ENCODE data around the gene PMM2. TPM values are rescaled to one million over a fixed set of nuclear protein-coding genes. Genes with fewer than 3 reads are reported as not detected.

Gene PMM2
- total RNA-seq, 1 experiment from 2014 or later = 34.7 TPM

- peak; percentile 94 for DNase-seq (ENCODE audit: low spot score)
Measured at GRCh38 chr16:8850279-8850885, 52.7 kb downstream of the PMM2 start.

GRCh38 chr16:8851761-8852403 is 54.2 kb downstream of the PMM2 start:
- no peak for DNase-seq (ENCODE audit: low spot score)

- peak; percentile 50 for DNase-seq (ENCODE audit: low spot score)
Measured at GRCh38 chr16:8852534-8852933, 54.9 kb downstream of the PMM2 start.

GRCh38 chr16:8853150-8853549 is 55.5 kb downstream of the PMM2 start:
- DNase-seq (ENCODE audit: low spot score) = no peak

DNA sequence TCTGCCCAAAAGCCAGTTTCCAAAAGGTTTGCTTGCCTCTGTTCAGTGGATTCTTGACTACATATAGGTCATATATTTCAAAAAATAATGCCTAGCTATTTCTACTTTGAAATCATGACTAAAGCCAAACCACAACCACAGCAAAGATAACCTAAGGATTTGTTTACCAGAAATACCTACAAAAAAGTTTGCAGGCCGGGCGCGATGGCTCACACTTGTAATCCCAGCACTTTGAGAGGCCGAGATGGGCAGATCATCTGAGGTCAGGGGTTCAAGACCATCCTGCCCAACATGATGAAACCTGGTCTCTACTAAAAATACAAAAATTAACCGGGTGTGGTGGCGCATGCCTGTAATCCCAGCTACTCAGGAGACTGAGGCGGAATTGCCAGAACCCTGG is 56.0 kb downstream of the PMM2 start:
- no peak for DNase-seq (ENCODE audit: low spot score)

GRCh38 chr16:8854298-8854948 is 56.8 kb downstream of the PMM2 start:
- DNase-seq (ENCODE audit: low spot score) = no peak

- DNase-seq (ENCODE audit: low spot score) = no peak
Measured at GRCh38 chr16:8855051-8855786, 57.6 kb downstream of the PMM2 start.

GRCh38 chr16:8855972-8856371 is 58.3 kb downstream of the PMM2 start:
- DNase-seq (ENCODE audit: low spot score) = no peak

- DNase-seq (ENCODE audit: low spot score) = no peak
Measured at GRCh38 chr16:8858994-8859912, 61.6 kb downstream of the PMM2 start.

- DNase-seq (ENCODE audit: low spot score) = no peak
Measured at GRCh38 chr16:8859913-8860881, 62.6 kb downstream of the PMM2 start.

GRCh38 chr16:8861563-8862308 is 64.1 kb downstream of the PMM2 start:
- no peak for DNase-seq (ENCODE audit: low spot score)

GRCh38 chr16:8862309-8863130 is 64.9 kb downstream of the PMM2 start:
- DNase-seq (ENCODE audit: low spot score) = no peak

DNA sequence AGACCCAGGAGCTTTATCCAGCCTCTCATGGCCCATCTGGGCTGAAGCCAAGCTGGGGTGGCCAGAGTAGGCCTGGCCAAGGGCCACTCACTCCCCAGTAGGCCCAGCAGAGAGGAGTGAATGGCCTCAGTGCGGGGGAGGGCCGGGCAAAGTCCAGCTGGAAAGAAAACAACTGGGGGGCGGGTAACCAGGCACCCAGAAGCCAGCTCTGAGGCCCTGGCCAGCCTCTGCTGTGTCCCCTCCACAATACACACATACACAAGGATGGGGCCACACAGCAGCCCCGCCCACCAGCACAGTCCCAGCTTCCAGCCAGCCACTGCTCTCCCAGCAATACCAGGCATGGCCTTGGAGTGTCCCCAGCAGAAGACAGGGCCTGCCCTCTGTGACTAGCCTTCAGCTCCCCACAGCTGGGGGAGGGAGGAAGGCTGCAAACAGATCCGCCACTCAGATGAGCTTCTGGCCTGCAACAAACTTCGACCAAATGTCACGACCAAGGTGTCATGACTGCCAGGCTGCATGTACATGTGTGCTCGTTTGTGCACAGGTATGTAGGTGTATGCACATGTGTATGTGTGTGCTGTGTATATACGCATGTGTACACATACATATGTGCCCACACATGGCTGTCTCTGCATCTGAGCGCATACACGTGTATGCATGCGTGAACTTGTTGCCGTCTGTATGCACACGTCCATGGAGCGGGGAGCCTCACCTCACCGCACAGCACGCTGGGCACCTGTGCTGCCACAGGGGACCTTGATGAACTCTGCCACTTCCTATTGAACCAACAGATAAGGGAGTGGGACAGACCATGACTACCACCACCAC is 66.2 kb downstream of the PMM2 start:
- no peak for DNase-seq (ENCODE audit: low spot score)

- no peak for DNase-seq (ENCODE audit: low spot score)
Measured at GRCh38 chr16:8864480-8865110, 67.0 kb downstream of the PMM2 start.

DNA sequence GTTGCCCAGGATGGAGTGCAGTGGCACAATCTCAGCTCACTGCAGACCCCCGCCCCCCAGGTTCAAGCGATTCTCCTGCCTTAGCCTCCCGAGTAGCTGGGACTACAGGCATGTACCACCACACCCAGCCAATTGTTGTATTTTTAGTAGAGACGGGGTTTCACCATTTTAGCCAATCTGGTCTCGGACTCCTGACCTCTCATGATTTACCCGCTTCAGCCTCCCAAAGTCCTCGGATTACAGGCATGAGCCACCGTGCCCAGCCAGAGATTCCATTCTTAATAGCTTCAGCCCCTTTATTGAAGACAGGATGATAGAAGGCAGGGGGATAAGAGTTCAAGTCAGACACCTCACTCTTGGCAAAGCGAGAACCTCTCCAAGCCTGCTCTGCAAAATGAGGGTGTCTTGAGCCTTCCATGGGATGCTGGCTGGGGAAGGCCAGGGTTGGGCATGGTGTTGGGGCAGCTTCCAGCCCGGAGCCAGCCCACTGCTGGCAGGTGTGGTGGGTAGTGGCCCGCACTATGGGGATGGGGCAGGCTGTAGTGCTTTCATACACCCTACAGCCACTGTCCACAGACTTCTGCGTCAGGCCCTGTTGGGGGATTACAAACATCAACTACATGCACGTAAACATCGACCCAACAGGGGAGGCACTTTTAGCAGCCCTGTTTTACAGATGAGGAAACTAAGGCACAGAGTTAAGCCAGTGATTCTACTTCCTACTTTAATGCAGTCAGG is 67.7 kb downstream of the PMM2 start:
- no peak for DNase-seq (ENCODE audit: low spot score)

- no peak for DNase-seq (ENCODE audit: low spot score)
Measured at GRCh38 chr16:8866118-8866883, 68.7 kb downstream of the PMM2 start.
